Stimulated activated CD8-positive, alpha-beta memory T cell treated with anti-CD3 and anti-CD28 coated beads, Interleukin-4, amount 100 ng/mL, for 4 hours (primary cell): ENCODE data around the gene SAMD8.

Source experiments
- DNase-seq, 2 donors: peaks; one replicate each; pipeline ENCODE4 v3.0.0-alpha.2; 2020; ENCODE audit warnings: low read depth in 2 of 2, low spot score in 1 of 2

Gene SAMD8

GRCh38 chr10:75084834-75085384, 26.5 kb upstream of the SAMD8 start:
- no peak for DNase-seq

GRCh38 chr10:75086278-75086934, 25.1 kb upstream of the SAMD8 start:
- no peak for DNase-seq

GRCh38 chr10:75088640-75089039, 22.8 kb upstream of the SAMD8 start:
- no peak for DNase-seq

DNA sequence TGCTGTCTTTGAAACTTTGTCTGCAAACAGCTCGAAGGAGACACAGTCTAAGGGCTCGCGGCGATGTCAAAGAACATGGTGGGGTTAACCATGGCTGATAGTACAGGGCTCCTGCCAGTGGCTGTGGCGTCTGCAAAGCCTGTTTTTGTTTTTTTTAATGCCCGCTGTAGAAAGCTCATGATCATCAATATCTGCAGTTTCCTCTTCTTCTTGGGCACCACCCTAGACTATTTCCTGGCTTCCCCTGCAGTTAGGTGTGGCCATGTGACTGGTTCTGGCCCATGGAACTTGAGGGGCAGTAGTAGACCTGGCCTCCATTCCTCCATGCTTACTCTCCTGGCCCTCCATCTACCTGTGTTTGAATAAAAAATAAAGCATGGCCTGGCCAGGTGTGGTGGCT, 21.8 kb upstream of the SAMD8 start:
- no peak for DNase-seq

DNA sequence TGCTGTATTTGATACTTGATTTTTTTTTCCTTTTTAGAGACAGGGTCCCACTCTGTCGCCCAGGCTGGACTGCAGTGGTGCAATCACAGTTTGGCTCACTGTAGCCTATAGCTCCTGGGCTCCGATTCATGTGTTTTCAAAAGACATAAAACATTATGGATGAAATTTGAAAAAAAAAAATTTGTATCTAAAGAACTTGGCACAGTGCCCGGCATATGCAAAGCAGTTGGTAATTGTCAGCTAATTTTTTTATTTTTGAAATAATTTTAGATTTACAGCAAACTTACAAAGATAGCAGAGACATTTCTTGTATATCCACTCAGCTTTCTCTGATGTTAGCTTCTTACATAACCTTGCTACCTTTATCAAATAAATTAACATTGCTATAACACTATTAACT, 20.3 kb upstream of the SAMD8 start:
- no peak for DNase-seq

- no peak for DNase-seq
These were observed 17.0 kb upstream of the SAMD8 start for GRCh38 chr10:75094465-75094864.

GRCh38 chr10:75095631-75096030, 15.8 kb upstream of the SAMD8 start:
- DNase-seq = no peak

DNA sequence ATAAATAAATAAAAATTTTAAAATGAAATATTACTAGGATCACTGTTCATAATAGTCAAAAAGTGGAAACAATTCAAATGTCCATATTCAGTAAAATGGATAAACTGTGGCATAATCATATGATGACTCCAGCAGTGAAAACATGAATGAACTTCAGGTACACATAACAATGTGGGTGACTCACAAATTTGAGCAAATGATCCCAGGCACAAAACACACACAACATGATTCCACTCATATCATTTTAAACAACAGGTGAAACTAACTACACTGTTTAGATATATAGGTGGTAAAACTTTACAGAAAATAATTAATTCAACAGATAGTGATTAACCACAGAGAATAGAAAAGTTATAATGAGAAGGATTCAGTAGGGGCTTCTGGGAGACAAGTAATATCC, 14.7 kb upstream of the SAMD8 start:
- DNase-seq = no peak

GRCh38 chr10:75097666-75098285, 13.7 kb upstream of the SAMD8 start:
- DNase-seq = no peak

- no peak for DNase-seq
These were observed 12.4 kb upstream of the SAMD8 start for GRCh38 chr10:75098902-75099673.

GRCh38 chr10:75099952-75100763, 11.3 kb upstream of the SAMD8 start:
- DNase-seq = peak; percentile 46 to 59

GRCh38 chr10:75100764-75101291, 10.6 kb upstream of the SAMD8 start:
- no peak for DNase-seq

- DNase-seq = no peak
These were observed 9.8 kb upstream of the SAMD8 start for GRCh38 chr10:75101416-75102251.

GRCh38 chr10:75102830-75103673, 8.4 kb upstream of the SAMD8 start:
- no peak for DNase-seq

GRCh38 chr10:75103881-75104686, 7.4 kb upstream of the SAMD8 start:
- DNase-seq = no peak

GRCh38 chr10:75104842-75105241, 6.6 kb upstream of the SAMD8 start:
- DNase-seq = no peak

DNA sequence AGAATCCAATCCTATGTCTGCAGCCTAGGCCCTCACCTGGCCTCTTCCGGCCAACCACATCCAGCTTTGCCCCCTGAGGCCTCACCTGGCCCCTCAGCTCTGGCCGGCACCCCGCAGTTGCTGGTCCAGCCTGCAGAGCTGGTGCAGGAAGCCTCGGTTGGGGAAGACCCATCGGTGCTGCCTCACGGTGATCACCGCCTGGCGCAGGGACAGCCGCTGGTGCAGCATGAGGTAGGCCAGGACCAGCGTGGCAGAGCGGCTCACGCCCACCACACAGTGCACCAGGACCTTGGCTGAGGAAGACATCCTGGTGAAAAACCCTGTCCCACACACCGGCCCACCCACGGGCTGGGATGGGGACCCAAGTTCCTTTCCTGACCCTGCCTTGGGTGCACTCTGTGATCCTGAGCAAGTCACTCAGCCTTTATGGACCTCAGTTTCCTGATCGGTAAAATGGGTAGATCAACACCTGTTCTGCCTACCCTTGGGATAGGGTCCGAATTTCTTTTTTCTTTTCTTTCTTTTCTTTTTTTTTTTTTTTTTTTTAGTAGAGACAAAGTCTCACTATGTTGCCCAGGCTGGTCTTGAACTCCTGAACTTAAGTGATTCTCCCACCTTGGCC, 5.8 kb upstream of the SAMD8 start:
- DNase-seq = no peak

GRCh38 chr10:75106242-75106641, 5.2 kb upstream of the SAMD8 start:
- DNase-seq = no peak
